ENCODE results near the gene APLF.

DNA sequence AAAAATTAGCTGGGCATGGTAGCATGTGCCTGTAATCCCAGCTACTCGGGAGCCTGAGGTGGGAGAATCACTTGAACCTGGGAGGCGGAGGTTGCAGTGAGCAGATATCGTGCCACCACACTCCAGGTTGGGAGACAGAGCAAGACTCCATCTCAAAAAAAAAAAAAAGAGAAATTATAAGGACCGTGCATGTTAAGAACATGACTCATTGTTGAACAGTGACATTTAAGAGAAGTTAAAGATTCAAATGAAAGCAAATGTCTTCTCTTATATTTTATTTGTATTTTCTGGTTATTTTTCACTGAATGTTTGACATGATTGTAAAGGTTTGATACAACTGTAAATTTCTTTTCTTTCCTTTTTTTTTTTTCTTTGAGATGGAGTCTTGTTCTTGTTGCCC lies 69.6 kb downstream of the APLF start:
- TF ChIP-seq EZH2 (IDR thresholded peaks at IDR 0.05; ENCODE audit: borderline replicate concordance, low read depth, low read length, severe bottlenecking) (no peak), POLR2A (IDR thresholded peaks at IDR 0.05; ENCODE audit: low read depth, low read length) (no peak), JUN (IDR thresholded peaks at IDR 0.05; ENCODE audit: borderline replicate concordance, insufficient read depth, insufficient read length, low read depth) (no peak), POLR2AphosphoS5 (IDR thresholded peaks at IDR 0.05; ENCODE audit: insufficient read depth, low read depth, low read length) (no peak), FOS (IDR thresholded peaks at IDR 0.05; ENCODE audit: borderline replicate concordance, insufficient read depth, low read length) (no peak), MYC (IDR thresholded peaks at IDR 0.05; ENCODE audit: low read depth, low read length) (no peak)
- TF ChIP-seq, protein P1, sequence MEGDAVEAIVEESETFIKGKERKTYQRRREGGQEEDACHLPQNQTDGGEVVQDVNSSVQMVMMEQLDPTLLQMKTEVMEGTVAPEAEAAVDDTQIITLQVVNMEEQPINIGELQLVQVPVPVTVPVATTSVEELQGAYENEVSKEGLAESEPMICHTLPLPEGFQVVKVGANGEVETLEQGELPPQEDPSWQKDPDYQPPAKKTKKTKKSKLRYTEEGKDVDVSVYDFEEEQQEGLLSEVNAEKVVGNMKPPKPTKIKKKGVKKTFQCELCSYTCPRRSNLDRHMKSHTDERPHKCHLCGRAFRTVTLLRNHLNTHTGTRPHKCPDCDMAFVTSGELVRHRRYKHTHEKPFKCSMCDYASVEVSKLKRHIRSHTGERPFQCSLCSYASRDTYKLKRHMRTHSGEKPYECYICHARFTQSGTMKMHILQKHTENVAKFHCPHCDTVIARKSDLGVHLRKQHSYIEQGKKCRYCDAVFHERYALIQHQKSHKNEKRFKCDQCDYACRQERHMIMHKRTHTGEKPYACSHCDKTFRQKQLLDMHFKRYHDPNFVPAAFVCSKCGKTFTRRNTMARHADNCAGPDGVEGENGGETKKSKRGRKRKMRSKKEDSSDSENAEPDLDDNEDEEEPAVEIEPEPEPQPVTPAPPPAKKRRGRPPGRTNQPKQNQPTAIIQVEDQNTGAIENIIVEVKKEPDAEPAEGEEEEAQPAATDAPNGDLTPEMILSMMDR (IDR thresholded peaks at IDR 0.05; ENCODE audit: extremely low read depth in 1 of 2, insufficient read depth in 1 of 2, low read depth in 1 of 2, low read length in 2 of 2): no peak
- TF ChIP-seq, protein P2, sequence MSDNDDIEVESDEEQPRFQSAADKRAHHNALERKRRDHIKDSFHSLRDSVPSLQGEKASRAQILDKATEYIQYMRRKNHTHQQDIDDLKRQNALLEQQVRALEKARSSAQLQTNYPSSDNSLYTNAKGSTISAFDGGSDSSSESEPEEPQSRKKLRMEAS (IDR thresholded peaks at IDR 0.05; ENCODE audit: insufficient read depth, insufficient read length): no peak
